ENCODE results near the gene MSH5. TPM values are rescaled to one million over a fixed set of nuclear protein-coding genes. Genes with fewer than 3 reads are reported as not detected.

Gene MSH5
- total RNA-seq, 6 donors from 2014 or later = 7.3 to 52.4 (median 13.1) TPM

GRCh38 chr6:31729515-31729978, 10.3 kb upstream of the MSH5 start:
- TF ChIP-seq CTCF (IDR thresholded peaks at IDR 0.05) (peak in 5 of 6 experiments; percentile 1 to 91 (median 68)), EP300 (IDR thresholded peaks at IDR 0.05) (no peak), POLR2AphosphoS5 (IDR thresholded peaks at IDR 0.05) (peak; percentile 58 to 75), POLR2A (IDR thresholded peaks at IDR 0.05) (no peak)
- Histone ChIP-seq H3K27ac (peak overlapping the region; percentile 87 to 99 (median 94)), H3K4me1 (peaks cover 45 to 84% (median 70%) of the 10 kb centered on the region in 4 donors), H3K27me3 (no peaks in the 10 kb centered on the region), H3K9me3 (no peaks in the 10 kb centered on the region), H3K36me3 (peaks cover 20 to 64% (median 40%) of the 10 kb centered on the region in 4 donors), H3K4me3 (peak overlapping the region; percentile 76 to 87 (median 82))
- peak; percentile 93 to 95 for DNase-seq
- ATAC-seq (ENCODE audit: low FRiP score in 2 of 2) = peak; percentile 92 to 95
- WGBS, 2 donors = 0 to 1% methylated on average over 22 to 26 of the region's 29 CpGs

DNA sequence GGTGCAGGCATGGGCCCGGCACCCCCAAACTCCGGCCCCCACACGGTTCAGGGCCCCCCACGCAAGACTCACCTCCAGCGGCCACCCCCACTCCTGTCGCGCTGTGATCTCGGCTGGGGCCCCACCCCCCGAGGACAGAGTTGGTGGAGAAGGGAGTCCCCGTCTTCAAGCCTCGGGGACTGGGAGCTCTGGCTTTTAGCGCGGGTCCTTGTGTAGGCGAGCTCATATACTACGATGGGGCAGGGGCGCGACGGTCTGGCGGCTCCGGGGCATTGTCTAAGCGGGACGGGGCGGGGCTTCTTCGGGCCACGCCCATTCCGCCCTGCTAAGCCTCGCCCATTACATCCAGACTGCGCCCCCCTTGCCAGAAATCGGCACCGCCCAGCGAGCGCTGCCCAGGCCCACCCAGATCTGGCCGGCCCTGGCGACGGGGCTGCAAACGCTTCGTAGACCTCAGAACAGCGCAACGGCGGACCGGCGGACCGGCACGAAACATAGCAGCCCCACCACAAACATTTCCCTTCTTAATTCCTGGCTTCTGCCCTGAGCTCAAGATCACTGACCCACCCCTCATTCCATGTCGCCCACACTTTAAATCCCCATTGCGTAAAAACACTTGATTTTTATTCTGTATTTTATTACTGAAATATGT, 9.7 kb upstream of the MSH5 start:
- H3K4me1 ChIP-seq = peaks cover 49 to 90% (median 71%) of the 10 kb centered on the region in 4 donors
- peak; percentile 86 to 91 for ATAC-seq (ENCODE audit: low FRiP score in 2 of 2)
- 5 to 7% methylated on average over 22 to 39 of the region's 46 CpGs for WGBS, 2 donors

DNA sequence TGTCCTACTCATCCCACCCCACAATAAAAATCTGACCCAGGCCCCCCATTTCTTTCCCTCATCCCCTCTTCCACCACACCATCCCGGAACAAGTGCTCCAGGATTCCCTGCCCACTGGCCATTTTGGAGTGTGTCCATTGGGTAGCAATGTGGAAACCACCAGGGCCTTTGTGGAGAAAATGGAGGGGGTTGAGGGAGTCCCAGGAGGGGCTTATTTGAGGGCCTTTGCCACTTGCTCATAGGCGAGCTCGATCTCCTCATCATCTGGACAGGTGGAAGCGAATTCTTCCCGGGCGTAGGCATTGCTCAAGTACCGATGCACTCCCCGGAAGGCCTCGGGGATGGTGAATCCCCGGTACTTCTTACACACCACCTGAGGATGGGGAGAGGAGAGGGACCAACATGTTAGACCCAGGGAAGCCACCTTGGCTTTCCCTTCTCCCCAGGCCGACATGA, 9.1 kb upstream of the MSH5 start:
- Histone ChIP-seq H3K4me1 (peaks cover 49 to 88% (median 71%) of the 10 kb centered on the region in 4 donors), H3K27me3 (no peaks in the 10 kb centered on the region), H3K36me3 (peaks cover 20 to 64% (median 40%) of the 10 kb centered on the region in 4 donors), H3K27ac (peak overlapping the region; percentile 87 to 99 (median 94)), H3K9me3 (no peaks in the 10 kb centered on the region), H3K4me3 (peak overlapping the region in 2 of 4 donors; percentile 76 to 80)
- WGBS, 2 donors = 87 to 90% methylated on average over 4 to 11 of the region's 11 CpGs
- no peak for ATAC-seq (ENCODE audit: low FRiP score in 2 of 2)
- TF ChIP-seq POLR2AphosphoS5 (IDR thresholded peaks at IDR 0.05) (no peak), EP300 (IDR thresholded peaks at IDR 0.05) (no peak), POLR2A (IDR thresholded peaks at IDR 0.05) (no peak), CTCF (IDR thresholded peaks at IDR 0.05) (no peak)
- no peak for DNase-seq

More for the DNA sequence above, 9.7 kb upstream of the MSH5 start:
- peak; percentile 70 to 78 for TF ChIP-seq POLR2AphosphoS5 (IDR thresholded peaks at IDR 0.05)
- TF ChIP-seq EP300 (IDR thresholded peaks at IDR 0.05) = no peak
- peak in 3 of 4 donors; percentile 47 to 74 (median 71) for TF ChIP-seq POLR2A (IDR thresholded peaks at IDR 0.05)
- TF ChIP-seq CTCF (IDR thresholded peaks at IDR 0.05) = peak in 2 of 6 experiments; percentile 11 to 37
- Histone ChIP-seq H3K27me3 (no peaks in the 10 kb centered on the region), H3K36me3 (peaks cover 20 to 64% (median 40%) of the 10 kb centered on the region in 4 donors), H3K9me3 (no peaks in the 10 kb centered on the region), H3K27ac (peak overlapping the region; percentile 87 to 99 (median 94)), H3K4me3 (peak overlapping the region; percentile 76 to 87 (median 82))
- DNase-seq = peak; percentile 93 to 97

GRCh38 chr6:31732029-31732428, 7.8 kb upstream of the MSH5 start:
- Histone ChIP-seq H3K27me3 (no peaks in the 10 kb centered on the region), H3K4me3 (no peak overlapping the region), H3K9me3 (no peaks in the 10 kb centered on the region), H3K36me3 (peaks cover 20 to 51% (median 39%) of the 10 kb centered on the region in 4 donors), H3K4me1 (peaks cover 45 to 79% (median 64%) of the 10 kb centered on the region in 4 donors), H3K27ac (peak overlapping the region in 2 of 4 donors; percentile 61 to 99)
- WGBS, 2 donors = 56 to 69% methylated on average over 3 of the region's 3 CpGs
- DNase-seq (no peak), ATAC-seq (ENCODE audit: low FRiP score in 2 of 2) (no peak)
- TF ChIP-seq CTCF (IDR thresholded peaks at IDR 0.05) = no peak
- TF ChIP-seq POLR2AphosphoS5 (IDR thresholded peaks at IDR 0.05) = no peak
- no peak for TF ChIP-seq POLR2A (IDR thresholded peaks at IDR 0.05)
- TF ChIP-seq EP300 (IDR thresholded peaks at IDR 0.05) = no peak
